Measurements from ENCODE around the gene KLF6. TPM values are rescaled to one million over a fixed set of nuclear protein-coding genes. Genes with fewer than 3 reads are reported as not detected.

The KLF6 gene
- total RNA-seq, 4 donors from 2014 or later = 156 to 226 (median 189) TPM

DNA sequence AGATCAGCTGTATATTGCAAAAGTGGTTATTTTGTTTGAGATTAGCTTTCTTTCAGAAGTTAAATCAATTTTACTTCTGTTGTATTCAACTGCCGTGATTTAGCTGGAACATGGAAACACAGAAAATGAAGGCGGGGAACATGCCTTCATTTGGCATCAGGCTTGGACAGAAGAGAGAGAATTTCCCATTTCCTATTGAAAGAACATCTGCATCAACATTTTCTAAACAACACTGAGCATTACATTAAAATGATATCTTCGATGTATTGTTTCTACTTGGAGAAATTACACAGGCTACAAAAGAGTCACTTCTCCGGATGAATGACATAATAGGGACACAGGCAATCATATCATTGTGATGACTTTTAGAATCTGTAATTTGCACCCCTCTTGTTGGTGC is 46.6 kb upstream of the KLF6 start:
- Histone ChIP-seq H3K27ac (peak overlapping the region in 1 of 4 donors; percentile 22), H3K36me3 (no peaks in the 10 kb centered on the region), H3K27me3 (no peaks in the 10 kb centered on the region), H3K9me3 (no peaks in the 10 kb centered on the region), H3K4me3 (no peak overlapping the region), H3K4me1 (peaks cover 0 to 45% (median 13%) of the 10 kb centered on the region in 4 donors)
- DNase-seq (ENCODE audit: low spot score in 2 of 2) = no peak
- TF ChIP-seq, protein P1, sequence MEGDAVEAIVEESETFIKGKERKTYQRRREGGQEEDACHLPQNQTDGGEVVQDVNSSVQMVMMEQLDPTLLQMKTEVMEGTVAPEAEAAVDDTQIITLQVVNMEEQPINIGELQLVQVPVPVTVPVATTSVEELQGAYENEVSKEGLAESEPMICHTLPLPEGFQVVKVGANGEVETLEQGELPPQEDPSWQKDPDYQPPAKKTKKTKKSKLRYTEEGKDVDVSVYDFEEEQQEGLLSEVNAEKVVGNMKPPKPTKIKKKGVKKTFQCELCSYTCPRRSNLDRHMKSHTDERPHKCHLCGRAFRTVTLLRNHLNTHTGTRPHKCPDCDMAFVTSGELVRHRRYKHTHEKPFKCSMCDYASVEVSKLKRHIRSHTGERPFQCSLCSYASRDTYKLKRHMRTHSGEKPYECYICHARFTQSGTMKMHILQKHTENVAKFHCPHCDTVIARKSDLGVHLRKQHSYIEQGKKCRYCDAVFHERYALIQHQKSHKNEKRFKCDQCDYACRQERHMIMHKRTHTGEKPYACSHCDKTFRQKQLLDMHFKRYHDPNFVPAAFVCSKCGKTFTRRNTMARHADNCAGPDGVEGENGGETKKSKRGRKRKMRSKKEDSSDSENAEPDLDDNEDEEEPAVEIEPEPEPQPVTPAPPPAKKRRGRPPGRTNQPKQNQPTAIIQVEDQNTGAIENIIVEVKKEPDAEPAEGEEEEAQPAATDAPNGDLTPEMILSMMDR (IDR thresholded peaks at IDR 0.05) = no peak
- TF ChIP-seq EP300 (IDR thresholded peaks at IDR 0.05) (no peak), POLR2A (IDR thresholded peaks at IDR 0.05) (no peak)
- WGBS, 2 donors = 50 to 52% methylated on average over 4 of the region's 4 CpGs

DNA sequence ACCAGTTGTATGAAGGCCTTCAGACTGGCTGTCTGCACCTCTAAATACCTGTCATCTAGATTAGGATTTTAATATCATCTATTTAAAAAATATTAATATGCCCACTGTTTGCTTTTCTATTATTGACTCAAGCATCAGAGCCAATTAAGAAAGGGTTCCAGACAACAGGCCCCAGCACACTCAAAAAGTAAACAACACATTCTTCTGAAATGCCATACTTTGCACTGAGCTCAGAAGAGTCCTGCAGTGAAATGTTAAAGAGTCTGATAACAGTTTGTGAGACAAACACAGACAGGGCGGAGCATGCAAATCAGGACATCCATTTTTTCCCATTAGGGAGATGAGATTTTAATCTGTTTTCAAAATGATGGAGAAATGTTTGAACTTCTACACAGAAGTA is 45.9 kb upstream of the KLF6 start:
- no peak overlapping the region for H3K4me3 ChIP-seq
- no peaks in the 10 kb centered on the region for H3K27me3 ChIP-seq
- peak overlapping the region in 2 of 4 donors; percentile 11 to 90 for H3K27ac ChIP-seq
- no peaks in the 10 kb centered on the region for H3K9me3 ChIP-seq
- 76 to 85% methylated on average over 1 of the region's 1 CpG for WGBS, 2 donors
- H3K4me1 ChIP-seq = peaks cover 0 to 39% (median 13%) of the 10 kb centered on the region in 4 donors
- DNase-seq (ENCODE audit: low spot score in 2 of 2) = no peak
- H3K36me3 ChIP-seq = no peaks in the 10 kb centered on the region
- TF ChIP-seq, protein P1 (IDR thresholded peaks at IDR 0.05) = no peak
- TF ChIP-seq EP300 (IDR thresholded peaks at IDR 0.05) (no peak), POLR2A (IDR thresholded peaks at IDR 0.05) (no peak)

DNA sequence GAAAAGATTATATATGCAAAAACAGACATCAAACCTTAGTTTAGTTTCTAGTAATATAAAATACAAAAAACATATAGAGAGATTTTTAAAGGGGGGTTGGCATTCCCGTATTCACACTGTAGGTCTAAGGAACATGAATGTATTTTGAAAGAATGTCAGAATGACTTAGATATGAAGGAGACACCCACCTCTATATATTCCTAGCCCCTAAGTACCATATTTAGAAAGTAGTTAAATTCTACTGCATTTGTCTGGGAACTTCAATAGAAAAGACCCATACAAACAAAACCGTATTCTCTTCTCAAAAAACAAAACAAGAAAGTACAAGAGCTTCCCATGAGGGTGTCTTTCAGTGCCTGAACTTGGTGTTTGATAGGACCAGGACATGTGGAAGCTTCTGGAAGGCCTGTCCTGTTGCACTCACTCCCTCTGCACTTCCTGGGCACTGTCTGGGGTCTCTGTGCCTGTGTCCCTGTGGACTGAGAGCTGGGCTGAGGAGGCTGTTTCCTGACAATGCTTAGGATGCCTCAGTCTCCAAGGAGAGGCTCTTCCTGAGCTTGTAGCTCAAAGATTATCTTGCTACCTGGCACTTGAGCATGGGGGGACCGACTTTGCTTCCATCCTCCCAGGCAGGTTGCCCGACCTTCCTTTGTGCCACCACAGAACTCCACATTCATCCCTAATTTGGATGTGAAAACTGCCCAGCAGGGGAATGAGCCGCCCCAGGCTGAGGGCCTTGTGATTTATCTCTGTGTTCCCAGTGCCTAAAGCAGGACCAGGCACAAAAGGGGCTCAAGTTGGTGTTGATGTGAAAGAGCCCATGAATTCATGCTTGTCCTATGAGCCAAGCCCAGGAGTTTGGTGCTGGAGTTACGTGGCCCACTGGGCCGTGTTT is 44.4 kb upstream of the KLF6 start:
- peak overlapping the region; percentile 79 to 90 (median 86) for H3K27ac ChIP-seq
- H3K36me3 ChIP-seq = no peaks in the 10 kb centered on the region
- H3K4me1 ChIP-seq = peaks cover 0 to 41% (median 13%) of the 10 kb centered on the region in 4 donors
- no peaks in the 10 kb centered on the region for H3K27me3 ChIP-seq
- H3K9me3 ChIP-seq = no peaks in the 10 kb centered on the region
- no peak for DNase-seq (ENCODE audit: low spot score in 2 of 2)
- 57 to 63% methylated on average over 7 of the region's 7 CpGs for WGBS, 2 donors
- peak overlapping the region; percentile 25 to 51 (median 42) for H3K4me3 ChIP-seq
- TF ChIP-seq, protein P1 (IDR thresholded peaks at IDR 0.05) = no peak
- TF ChIP-seq EP300 (IDR thresholded peaks at IDR 0.05) (no peak), POLR2A (IDR thresholded peaks at IDR 0.05) (no peak)

DNA sequence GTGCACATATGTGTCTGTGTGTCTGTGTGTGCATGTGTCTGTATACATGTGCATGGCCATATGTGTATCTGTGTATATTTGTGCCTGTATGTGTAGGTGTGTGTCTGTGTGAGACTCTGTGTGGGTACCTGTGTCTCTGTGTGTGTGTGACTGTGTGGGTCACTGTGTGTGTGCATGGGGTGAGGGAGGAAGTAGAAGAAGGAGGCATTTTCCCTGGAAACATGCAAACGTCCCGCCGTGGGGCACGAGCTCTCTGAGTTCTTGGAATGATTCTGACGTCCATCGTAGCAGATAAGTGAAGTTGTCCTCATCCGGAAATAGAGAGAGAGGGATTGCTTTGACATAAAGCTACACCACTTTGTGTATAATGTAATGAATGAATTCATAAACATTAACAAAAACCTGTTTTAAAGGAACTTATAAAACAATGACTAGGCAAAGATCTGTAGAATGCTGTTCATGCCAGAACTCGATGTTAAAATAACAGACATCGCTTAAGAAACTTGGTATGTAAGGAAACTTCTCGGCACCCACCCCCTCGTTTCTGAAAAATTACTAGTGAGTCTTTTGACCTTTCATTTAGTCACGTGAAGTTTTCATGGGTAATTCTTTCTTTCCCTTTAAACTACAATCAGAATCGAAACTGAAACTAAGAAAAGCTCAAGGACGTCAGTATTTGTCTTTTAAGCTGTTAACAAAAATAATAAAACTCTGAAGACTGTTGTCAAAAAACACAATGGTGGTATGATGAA is 43.6 kb upstream of the KLF6 start:
- peak overlapping the region; percentile 25 to 51 (median 42) for H3K4me3 ChIP-seq
- TF ChIP-seq EP300 (IDR thresholded peaks at IDR 0.05) = peak; percentile 71 to 77
- TF ChIP-seq, protein P1 (IDR thresholded peaks at IDR 0.05) = no peak
- 6% methylated on average over 14 of the region's 14 CpGs for WGBS, 2 donors
- DNase-seq (ENCODE audit: low spot score in 2 of 2) = no peak
- H3K27ac ChIP-seq = peak overlapping the region; percentile 79 to 90 (median 86)
- no peaks in the 10 kb centered on the region for H3K9me3 ChIP-seq
- no peaks in the 10 kb centered on the region for H3K36me3 ChIP-seq
- peaks cover 0 to 41% (median 13%) of the 10 kb centered on the region in 4 donors for H3K4me1 ChIP-seq
- no peaks in the 10 kb centered on the region for H3K27me3 ChIP-seq

Measured in tibial nerve (tissue), 4 donors.